Measurements from ENCODE around the gene FAM135A. TPM values are rescaled to one million over a fixed set of nuclear protein-coding genes. Genes with fewer than 3 reads are reported as not detected.

FAM135A gene
- total and polyA plus RNA-seq, 4 donors = 2.7 to 15.6 (median 5.8) TPM

DNA sequence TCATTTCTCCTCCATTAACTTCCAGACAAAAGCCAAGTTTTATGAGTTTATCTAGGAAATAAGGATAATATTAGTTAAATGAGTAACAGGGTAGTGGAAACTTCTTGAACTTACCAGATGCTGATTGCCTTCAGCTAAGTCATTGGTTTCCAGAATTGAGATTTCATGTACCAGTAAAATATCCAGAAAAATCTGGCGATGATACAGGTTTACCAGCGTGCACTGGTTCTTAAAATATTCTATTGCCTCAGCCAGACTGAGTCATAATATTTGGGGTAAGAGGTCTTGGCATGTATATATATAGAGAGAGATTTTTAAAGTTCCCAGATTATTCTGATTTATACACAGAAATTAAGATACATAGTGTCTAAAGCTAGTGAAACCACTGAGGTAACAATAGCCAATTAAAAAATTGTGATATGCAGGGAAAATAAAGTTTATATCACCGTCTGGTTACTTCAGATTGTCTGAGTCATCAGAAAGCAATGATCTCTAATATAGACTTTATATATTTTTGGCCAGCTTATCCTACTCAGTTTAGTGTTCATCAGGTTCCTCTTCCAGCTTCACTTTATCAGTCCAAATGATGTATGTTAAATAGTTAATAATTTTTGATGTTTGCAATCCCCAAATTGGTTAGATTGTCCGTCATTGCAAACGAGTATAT is 113.9 kb downstream of the FAM135A start:
- Histone ChIP-seq H3K4me3 (ENCODE audit: low read depth in 1 of 3, low read length in 3 of 3) (no peak overlapping the region), H3K27me3 (ENCODE audit: control insufficient read depth in 4 of 4, insufficient read depth in 4 of 4, low read length in 3 of 4) (no peaks in the 10 kb centered on the region), H3K9me3 (ENCODE audit: control insufficient read depth in 4 of 4, low read length in 3 of 4) (no peaks in the 10 kb centered on the region), H3K36me3 (ENCODE audit: control insufficient read depth in 4 of 4, insufficient read depth in 3 of 4, low read depth in 1 of 4, low read length in 3 of 4) (no peaks in the 10 kb centered on the region), H3K9ac (ENCODE audit: low read depth in 1 of 2, low read length in 2 of 2) (no peak overlapping the region), H3K27ac (ENCODE audit: low read depth in 1 of 2, low read length in 2 of 2) (no peak overlapping the region), H3K4me1 (ENCODE audit: control insufficient read depth in 4 of 4, insufficient read depth in 4 of 4, low read length in 3 of 4) (peaks cover 0 to 10% (median 3%) of the 10 kb centered on the region in 4 donors)
- DNase-seq (ENCODE audit: low spot score) = no peak
- TF ChIP-seq, protein P1, sequence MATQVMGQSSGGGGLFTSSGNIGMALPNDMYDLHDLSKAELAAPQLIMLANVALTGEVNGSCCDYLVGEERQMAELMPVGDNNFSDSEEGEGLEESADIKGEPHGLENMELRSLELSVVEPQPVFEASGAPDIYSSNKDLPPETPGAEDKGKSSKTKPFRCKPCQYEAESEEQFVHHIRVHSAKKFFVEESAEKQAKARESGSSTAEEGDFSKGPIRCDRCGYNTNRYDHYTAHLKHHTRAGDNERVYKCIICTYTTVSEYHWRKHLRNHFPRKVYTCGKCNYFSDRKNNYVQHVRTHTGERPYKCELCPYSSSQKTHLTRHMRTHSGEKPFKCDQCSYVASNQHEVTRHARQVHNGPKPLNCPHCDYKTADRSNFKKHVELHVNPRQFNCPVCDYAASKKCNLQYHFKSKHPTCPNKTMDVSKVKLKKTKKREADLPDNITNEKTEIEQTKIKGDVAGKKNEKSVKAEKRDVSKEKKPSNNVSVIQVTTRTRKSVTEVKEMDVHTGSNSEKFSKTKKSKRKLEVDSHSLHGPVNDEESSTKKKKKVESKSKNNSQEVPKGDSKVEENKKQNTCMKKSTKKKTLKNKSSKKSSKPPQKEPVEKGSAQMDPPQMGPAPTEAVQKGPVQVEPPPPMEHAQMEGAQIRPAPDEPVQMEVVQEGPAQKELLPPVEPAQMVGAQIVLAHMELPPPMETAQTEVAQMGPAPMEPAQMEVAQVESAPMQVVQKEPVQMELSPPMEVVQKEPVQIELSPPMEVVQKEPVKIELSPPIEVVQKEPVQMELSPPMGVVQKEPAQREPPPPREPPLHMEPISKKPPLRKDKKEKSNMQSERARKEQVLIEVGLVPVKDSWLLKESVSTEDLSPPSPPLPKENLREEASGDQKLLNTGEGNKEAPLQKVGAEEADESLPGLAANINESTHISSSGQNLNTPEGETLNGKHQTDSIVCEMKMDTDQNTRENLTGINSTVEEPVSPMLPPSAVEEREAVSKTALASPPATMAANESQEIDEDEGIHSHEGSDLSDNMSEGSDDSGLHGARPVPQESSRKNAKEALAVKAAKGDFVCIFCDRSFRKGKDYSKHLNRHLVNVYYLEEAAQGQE (IDR thresholded peaks at IDR 0.05) = no peak
- TF ChIP-seq, protein P2, sequence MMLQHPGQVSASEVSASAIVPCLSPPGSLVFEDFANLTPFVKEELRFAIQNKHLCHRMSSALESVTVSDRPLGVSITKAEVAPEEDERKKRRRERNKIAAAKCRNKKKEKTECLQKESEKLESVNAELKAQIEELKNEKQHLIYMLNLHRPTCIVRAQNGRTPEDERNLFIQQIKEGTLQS (IDR thresholded peaks at IDR 0.05) = no peak
- TF ChIP-seq, protein P3, sequence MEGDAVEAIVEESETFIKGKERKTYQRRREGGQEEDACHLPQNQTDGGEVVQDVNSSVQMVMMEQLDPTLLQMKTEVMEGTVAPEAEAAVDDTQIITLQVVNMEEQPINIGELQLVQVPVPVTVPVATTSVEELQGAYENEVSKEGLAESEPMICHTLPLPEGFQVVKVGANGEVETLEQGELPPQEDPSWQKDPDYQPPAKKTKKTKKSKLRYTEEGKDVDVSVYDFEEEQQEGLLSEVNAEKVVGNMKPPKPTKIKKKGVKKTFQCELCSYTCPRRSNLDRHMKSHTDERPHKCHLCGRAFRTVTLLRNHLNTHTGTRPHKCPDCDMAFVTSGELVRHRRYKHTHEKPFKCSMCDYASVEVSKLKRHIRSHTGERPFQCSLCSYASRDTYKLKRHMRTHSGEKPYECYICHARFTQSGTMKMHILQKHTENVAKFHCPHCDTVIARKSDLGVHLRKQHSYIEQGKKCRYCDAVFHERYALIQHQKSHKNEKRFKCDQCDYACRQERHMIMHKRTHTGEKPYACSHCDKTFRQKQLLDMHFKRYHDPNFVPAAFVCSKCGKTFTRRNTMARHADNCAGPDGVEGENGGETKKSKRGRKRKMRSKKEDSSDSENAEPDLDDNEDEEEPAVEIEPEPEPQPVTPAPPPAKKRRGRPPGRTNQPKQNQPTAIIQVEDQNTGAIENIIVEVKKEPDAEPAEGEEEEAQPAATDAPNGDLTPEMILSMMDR (IDR thresholded peaks at IDR 0.05; ENCODE audit: low read depth, low read length, missing input control) = no peak
- no peak for TF ChIP-seq FOXA1 (IDR thresholded peaks at IDR 0.05)
- TF ChIP-seq SP1 (IDR thresholded peaks at IDR 0.05) = no peak
- TF ChIP-seq EGR1 (IDR thresholded peaks at IDR 0.05; ENCODE audit: low read depth in 2 of 2) = no peak
- TF ChIP-seq TAF1 (conservative IDR thresholded peaks at IDR 0.05) = no peak
- TF ChIP-seq GABPA (IDR thresholded peaks at IDR 0.05 in 1 of 2, conservative IDR thresholded peaks at IDR 0.05 in 1 of 2) = no peak
- no peak for TF ChIP-seq YY1 (IDR thresholded peaks at IDR 0.05)
- TF ChIP-seq, protein P4, sequence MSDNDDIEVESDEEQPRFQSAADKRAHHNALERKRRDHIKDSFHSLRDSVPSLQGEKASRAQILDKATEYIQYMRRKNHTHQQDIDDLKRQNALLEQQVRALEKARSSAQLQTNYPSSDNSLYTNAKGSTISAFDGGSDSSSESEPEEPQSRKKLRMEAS (IDR thresholded peaks at IDR 0.05) = no peak
- TF ChIP-seq HNF4A (conservative IDR thresholded peaks at IDR 0.05) = no peak
- no peak for TF ChIP-seq FOXA2 (IDR thresholded peaks at IDR 0.05)
- no peak for TF ChIP-seq NR2F2 (IDR thresholded peaks at IDR 0.05)
- TF ChIP-seq RXRA (IDR thresholded peaks at IDR 0.05) = no peak
- no peak for TF ChIP-seq RAD21 (IDR thresholded peaks at IDR 0.05)
- TF ChIP-seq, protein P5, sequence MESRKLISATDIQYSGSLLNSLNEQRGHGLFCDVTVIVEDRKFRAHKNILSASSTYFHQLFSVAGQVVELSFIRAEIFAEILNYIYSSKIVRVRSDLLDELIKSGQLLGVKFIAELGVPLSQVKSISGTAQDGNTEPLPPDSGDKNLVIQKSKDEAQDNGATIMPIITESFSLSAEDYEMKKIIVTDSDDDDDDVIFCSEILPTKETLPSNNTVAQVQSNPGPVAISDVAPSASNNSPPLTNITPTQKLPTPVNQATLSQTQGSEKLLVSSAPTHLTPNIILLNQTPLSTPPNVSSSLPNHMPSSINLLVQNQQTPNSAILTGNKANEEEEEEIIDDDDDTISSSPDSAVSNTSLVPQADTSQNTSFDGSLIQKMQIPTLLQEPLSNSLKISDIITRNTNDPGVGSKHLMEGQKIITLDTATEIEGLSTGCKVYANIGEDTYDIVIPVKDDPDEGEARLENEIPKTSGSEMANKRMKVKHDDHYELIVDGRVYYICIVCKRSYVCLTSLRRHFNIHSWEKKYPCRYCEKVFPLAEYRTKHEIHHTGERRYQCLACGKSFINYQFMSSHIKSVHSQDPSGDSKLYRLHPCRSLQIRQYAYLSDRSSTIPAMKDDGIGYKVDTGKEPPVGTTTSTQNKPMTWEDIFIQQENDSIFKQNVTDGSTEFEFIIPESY (IDR thresholded peaks at IDR 0.05) = no peak
- TF ChIP-seq HNF4G (IDR thresholded peaks at IDR 0.05) = no peak
- no peak for TF ChIP-seq JUND (IDR thresholded peaks at IDR 0.05)
- 93% methylated on average over 5 of the region's 5 CpGs for WGBS

All from liver (tissue), 9 donors.